DOHH2 (cell line): ENCODE results near the gene EEIG1.

Experiments
- H3F3A ChIP-seq: fragments of 200-600 bp; sonication (generic), shearing (Covaris generic); 2 replicates; pipeline ENCODE4 v1.6.0; 2016; ENCODE audit warnings: antibody characterized with exemption, mild to moderate bottlenecking; ENCODE audit not compliant: control insufficient read depth, insufficient read depth
- H3K27ac ChIP-seq: fragments of 200-600 bp; sonication (generic); 2 replicates; pipeline ENCODE4 v1.5.1; 2014; ENCODE audit warnings: low read depth, mild to moderate bottlenecking, low read length, moderate library complexity
- H3K27me3 ChIP-seq: fragments of 200-600 bp; sonication (generic); 2 replicates; pipeline ENCODE4 v1.6.1; 2014; ENCODE audit warnings: mild to moderate bottlenecking, low read length, mixed read lengths; ENCODE audit not compliant: control insufficient read depth
- H3K36me3 ChIP-seq: fragments of 200-600 bp; sonication (generic); 2 replicates; pipeline ENCODE4 v1.6.1; 2014; ENCODE audit warnings: mild to moderate bottlenecking, low read length, moderate library complexity, mixed read lengths; ENCODE audit not compliant: control insufficient read depth
- H3K4me1 ChIP-seq: fragments of 200-600 bp; sonication (generic); 2 replicates; pipeline ENCODE4 v1.6.1; 2014; ENCODE audit warnings: mild to moderate bottlenecking, low read length, mixed read lengths; ENCODE audit not compliant: control insufficient read depth
- H3K4me2 ChIP-seq: fragments of 200-600 bp; sonication (generic); 2 replicates; pipeline ENCODE4 v1.6.0; 2014; ENCODE audit warnings: mild to moderate bottlenecking, low read length, moderate library complexity
- H3K4me3 ChIP-seq: fragments of 200-600 bp; sonication (generic); 2 replicates; pipeline ENCODE4 v1.5.1; 2014; ENCODE audit warnings: mild to moderate bottlenecking, low read length, mixed read lengths
- H3K79me2 ChIP-seq: fragments of 200-600 bp; sonication (generic); 2 replicates; pipeline ENCODE4 v1.6.1; 2014; ENCODE audit warnings: mild to moderate bottlenecking, low read length, mixed read lengths; ENCODE audit not compliant: control insufficient read depth
- H3K9me2 ChIP-seq: fragments of 200-600 bp; sonication (generic); replicated peaks from 2 replicates; pipeline ENCODE4 v1.6.1; 2014; ENCODE audit warnings: mild to moderate bottlenecking, low read length, mixed read lengths; ENCODE audit not compliant: control insufficient read depth
- H3K9me3 ChIP-seq: fragments of 200-600 bp; sonication (generic); 2 replicates; pipeline ENCODE4 v1.6.1; 2014; ENCODE audit warnings: antibody characterized with exemption, low read length, mixed read lengths; ENCODE audit not compliant: control insufficient read depth, insufficient read depth
- H4K20me1 ChIP-seq: fragments of 200-600 bp; sonication (generic); 2 replicates; pipeline ENCODE4 v1.6.0; 2014; ENCODE audit warnings: low read depth, mild to moderate bottlenecking, antibody characterized with exemption, low read length, moderate library complexity; ENCODE audit not compliant: control insufficient read depth, insufficient read depth
- EZH2phosphoT487 ChIP-seq: fragments of 200-600 bp; sonication (generic); IDR thresholded peaks from 2 replicates; pipeline ENCODE4 v1.6.1; 2017; ENCODE audit warnings: borderline replicate concordance, mild to moderate bottlenecking, antibody characterized with exemption, low read length, moderate library complexity, mixed read lengths
- TF ChIP-seq, protein P1 (sequence below): fragments of 200-600 bp; sonication (generic); IDR thresholded peaks from one replicate; pipeline ENCODE4 v1.5.1; 2014; ENCODE audit warnings: antibody characterized with exemption, mild to moderate bottlenecking, low read depth, low read length; ENCODE audit not compliant: poor library complexity, severe bottlenecking

EEIG1 gene

GRCh38 chr9:127977009-127977883 is 3.5 kb downstream of the EEIG1 start:
- peaks cover 93% of the 10 kb centered on the region for H3K79me2 ChIP-seq
- H3K9me2 ChIP-seq: no peaks in the 10 kb centered on the region
- H4K20me1 ChIP-seq: peaks cover 51% of the 10 kb centered on the region
- peak overlapping the region; percentile 92 for H3K4me2 ChIP-seq
- H3K4me1 ChIP-seq: peaks cover 68% of the 10 kb centered on the region
- H3K9me3 ChIP-seq: no peaks in the 10 kb centered on the region
- H3F3A ChIP-seq: peaks cover 5% of the 10 kb centered on the region
- H3K36me3 ChIP-seq: peaks cover 79% of the 10 kb centered on the region
- TF ChIP-seq, protein P1, sequence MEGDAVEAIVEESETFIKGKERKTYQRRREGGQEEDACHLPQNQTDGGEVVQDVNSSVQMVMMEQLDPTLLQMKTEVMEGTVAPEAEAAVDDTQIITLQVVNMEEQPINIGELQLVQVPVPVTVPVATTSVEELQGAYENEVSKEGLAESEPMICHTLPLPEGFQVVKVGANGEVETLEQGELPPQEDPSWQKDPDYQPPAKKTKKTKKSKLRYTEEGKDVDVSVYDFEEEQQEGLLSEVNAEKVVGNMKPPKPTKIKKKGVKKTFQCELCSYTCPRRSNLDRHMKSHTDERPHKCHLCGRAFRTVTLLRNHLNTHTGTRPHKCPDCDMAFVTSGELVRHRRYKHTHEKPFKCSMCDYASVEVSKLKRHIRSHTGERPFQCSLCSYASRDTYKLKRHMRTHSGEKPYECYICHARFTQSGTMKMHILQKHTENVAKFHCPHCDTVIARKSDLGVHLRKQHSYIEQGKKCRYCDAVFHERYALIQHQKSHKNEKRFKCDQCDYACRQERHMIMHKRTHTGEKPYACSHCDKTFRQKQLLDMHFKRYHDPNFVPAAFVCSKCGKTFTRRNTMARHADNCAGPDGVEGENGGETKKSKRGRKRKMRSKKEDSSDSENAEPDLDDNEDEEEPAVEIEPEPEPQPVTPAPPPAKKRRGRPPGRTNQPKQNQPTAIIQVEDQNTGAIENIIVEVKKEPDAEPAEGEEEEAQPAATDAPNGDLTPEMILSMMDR: no peak
- no peak for TF ChIP-seq EZH2phosphoT487
- H3K27ac ChIP-seq: peak overlapping the region; percentile 83
- peak overlapping the region; percentile 95 for H3K4me3 ChIP-seq
- H3K27me3 ChIP-seq: no peaks in the 10 kb centered on the region

DNA sequence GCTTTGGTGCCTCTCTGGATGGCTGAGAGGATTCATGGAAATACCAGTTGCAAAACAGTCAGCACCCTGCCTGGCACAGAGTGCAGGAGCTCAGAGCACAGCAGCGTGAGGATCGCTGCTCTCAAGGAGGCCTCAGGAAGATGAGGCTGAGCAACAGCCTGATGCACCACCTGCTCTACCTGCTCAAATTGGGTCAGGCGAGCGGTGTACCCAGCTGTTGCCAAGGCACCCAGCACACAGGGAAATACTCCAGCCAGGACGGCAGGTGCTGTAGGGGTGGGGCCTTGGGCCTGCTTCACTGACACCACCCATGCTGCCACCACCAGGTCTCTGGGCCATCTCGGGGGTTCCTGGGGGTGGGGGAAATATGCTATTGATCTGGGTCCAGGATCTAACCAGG is 4.3 kb downstream of the EEIG1 start:
- Histone ChIP-seq H4K20me1 (peaks cover 59% of the 10 kb centered on the region), H3K27ac (peak overlapping the region; percentile 83), H3K27me3 (no peaks in the 10 kb centered on the region), H3K9me3 (no peaks in the 10 kb centered on the region), H3K4me2 (peak overlapping the region; percentile 92), H3K4me1 (peaks cover 68% of the 10 kb centered on the region), H3K36me3 (peaks cover 87% of the 10 kb centered on the region), H3K4me3 (peak overlapping the region; percentile 95), H3K79me2 (peaks cover 95% of the 10 kb centered on the region), H3K9me2 (no peaks in the 10 kb centered on the region), H3F3A (peaks cover 9% of the 10 kb centered on the region)
- TF ChIP-seq, protein P1: no peak
- TF ChIP-seq EZH2phosphoT487: no peak

- Histone ChIP-seq H3K9me3 (no peaks in the 10 kb centered on the region), H3K79me2 (peaks cover 99% of the 10 kb centered on the region), H3K9me2 (no peaks in the 10 kb centered on the region), H3F3A (peaks cover 10% of the 10 kb centered on the region), H3K4me2 (peak overlapping the region; percentile 92), H3K27ac (peak overlapping the region; percentile 83), H3K27me3 (no peaks in the 10 kb centered on the region), H3K4me3 (peak overlapping the region; percentile 95), H3K36me3 (peaks cover 90% of the 10 kb centered on the region), H3K4me1 (peaks cover 73% of the 10 kb centered on the region), H4K20me1 (peaks cover 59% of the 10 kb centered on the region)
- TF ChIP-seq, protein P1: no peak
- TF ChIP-seq EZH2phosphoT487: no peak
These were observed 5.1 kb downstream of the EEIG1 start for GRCh38 chr9:127975376-127976315.
